ENCODE data around the gene IARS1. TPM values are rescaled to one million over a fixed set of nuclear protein-coding genes. Genes with fewer than 3 reads are reported as not detected.

The IARS1 gene
- total and polyA plus RNA-seq, 2 of the 13 experiments (the other 11 are each of a cell fraction or from before 2014, with no cell fraction given), result 55.9 to 185 TPM

- TF ChIP-seq PRDM10 (CRISPR knock-in tag; IDR thresholded peaks at IDR 0.05; ENCODE audit: low read depth) (no peak), ZNF766 (CRISPR knock-in tag; IDR thresholded peaks at IDR 0.05; ENCODE audit: borderline replicate concordance) (no peak), ZNF841 (CRISPR knock-in tag; IDR thresholded peaks at IDR 0.05; ENCODE audit: borderline replicate concordance) (no peak), NBN (conservative IDR thresholded peaks at IDR 0.05) (no peak), TIGD3 (CRISPR knock-in tag; IDR thresholded peaks at IDR 0.05; ENCODE audit: borderline replicate concordance) (no peak), ZNF18 (CRISPR knock-in tag; IDR thresholded peaks at IDR 0.05; ENCODE audit: insufficient replicate concordance) (no peak), JDP2 (CRISPR knock-in tag; IDR thresholded peaks at IDR 0.05; ENCODE audit: borderline replicate concordance) (no peak), CEBPB (IDR thresholded peaks at IDR 0.05; ENCODE audit: borderline replicate concordance, low read depth, low read length) (no peak), ETV6 (CRISPR knock-in tag; conservative IDR thresholded peaks at IDR 0.05) (no peak), ZKSCAN5 (CRISPR knock-in tag; IDR thresholded peaks at IDR 0.05) (no peak), ZNF3 (CRISPR knock-in tag; IDR thresholded peaks at IDR 0.05) (no peak)
Observed at GRCh38 chr9:92266486-92266885, 27.0 kb downstream of the IARS1 start (continued).
